Activated CD4-positive, alpha-beta T cell treated with anti-CD3 and anti-CD28 coated beads, Interleukin-10, Interleukin-2, amounts not matched to agents 100 ng/mL and 50 ng/mL, durations not matched to agents 16 hours and 8 hours (primary cell): ENCODE results near the gene TRMT5.

Experiments
- DNase-seq: peaks from one replicate; pipeline ENCODE4 v3.0.0-alpha.2; 2020

TRMT5 gene

GRCh38 chr14:60964904-60965303, 16.0 kb downstream of the TRMT5 start:
- DNase-seq = no peak

GRCh38 chr14:60963761-60964160, 17.1 kb downstream of the TRMT5 start:
- DNase-seq = no peak

- DNase-seq = no peak
These were observed 22.7 kb downstream of the TRMT5 start for GRCh38 chr14:60958146-60958545.

- DNase-seq = peak; percentile 47
These were observed 24.2 kb downstream of the TRMT5 start for GRCh38 chr14:60956632-60957031.

- DNase-seq = peak; percentile 58
These were observed 24.7 kb downstream of the TRMT5 start for GRCh38 chr14:60956202-60956601.

GRCh38 chr14:60951776-60952435, 29.0 kb downstream of the TRMT5 start:
- DNase-seq = no peak

- no peak for DNase-seq
These were observed 34.1 kb downstream of the TRMT5 start for GRCh38 chr14:60946773-60947172.

GRCh38 chr14:60945984-60946383, 34.9 kb downstream of the TRMT5 start:
- peak; percentile 66 for DNase-seq

GRCh38 chr14:60944204-60944603, 36.7 kb downstream of the TRMT5 start:
- DNase-seq = no peak

GRCh38 chr14:60943637-60944032, 37.2 kb downstream of the TRMT5 start:
- no peak for DNase-seq

- no peak for DNase-seq
These were observed 45.6 kb downstream of the TRMT5 start for GRCh38 chr14:60935319-60935718.

- DNase-seq = no peak
These were observed 46.8 kb downstream of the TRMT5 start for GRCh38 chr14:60933920-60934655.

GRCh38 chr14:60931218-60931617, 49.7 kb downstream of the TRMT5 start:
- no peak for DNase-seq

GRCh38 chr14:60926002-60926401, 54.9 kb downstream of the TRMT5 start:
- no peak for DNase-seq

GRCh38 chr14:60925286-60925685, 55.6 kb downstream of the TRMT5 start:
- no peak for DNase-seq

- no peak for DNase-seq
These were observed 58.8 kb downstream of the TRMT5 start for GRCh38 chr14:60922050-60922449.
